RPMI8226 (cell line): Measurements from ENCODE around the gene BASP1.
"Not testable (repeated sequence)": the region's sequence is repeated elsewhere in the genome, so short reads cannot be mapped to it uniquely, and the experiment has no call there.

ENCODE experiments used
- DNase-seq: peaks from one replicate; pipeline ENCODE4 v3.0.0-alpha.2; 2015

BASP1 gene

DNA sequence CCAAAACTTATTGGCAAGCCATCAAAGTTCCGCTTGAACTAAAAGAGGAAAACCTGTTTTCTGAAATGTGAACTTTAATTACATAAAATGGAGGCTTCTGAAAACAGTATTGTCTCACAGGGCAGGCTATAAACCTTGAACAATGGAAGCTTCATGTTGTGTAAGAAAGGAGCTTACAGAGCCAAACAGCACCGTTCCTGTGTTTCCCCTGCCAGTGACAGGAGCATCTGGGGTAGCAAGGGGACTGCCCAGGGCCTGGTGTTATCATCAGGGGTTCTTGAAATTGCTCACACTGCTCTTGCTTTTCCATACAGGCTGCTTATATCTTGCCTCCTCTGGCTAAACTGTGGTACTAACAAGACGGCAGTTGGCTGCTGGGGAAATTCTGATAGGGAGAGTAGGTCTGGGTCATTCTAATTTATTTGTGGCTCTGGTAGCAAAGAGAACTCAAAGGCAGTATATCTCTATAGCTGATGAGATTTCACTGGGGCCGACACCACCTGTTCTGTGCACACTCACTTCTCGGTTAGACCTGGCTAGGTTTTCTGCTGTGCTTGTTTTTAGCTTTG is 40.4 kb downstream of the BASP1 start:
- no peak for DNase-seq

DNA sequence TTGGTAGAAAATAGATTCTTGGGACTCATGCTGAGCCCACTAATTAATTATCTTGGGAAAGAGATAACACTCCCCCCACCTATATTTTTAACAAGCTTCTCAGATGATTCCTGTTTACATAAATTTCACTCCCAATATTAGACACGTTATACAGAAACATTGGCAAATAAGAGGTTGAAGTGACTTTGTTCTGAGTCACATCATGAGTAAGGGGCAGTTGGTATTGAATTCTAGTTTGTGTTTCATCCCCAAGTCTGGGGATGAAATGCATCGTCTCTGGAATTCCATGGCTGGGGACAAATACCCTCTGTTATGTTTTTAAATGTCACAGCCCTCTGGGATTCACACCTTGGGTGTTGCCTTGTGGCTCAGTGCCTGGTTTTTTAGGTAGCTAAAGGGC is 41.0 kb downstream of the BASP1 start:
- DNase-seq, result no peak

DNA sequence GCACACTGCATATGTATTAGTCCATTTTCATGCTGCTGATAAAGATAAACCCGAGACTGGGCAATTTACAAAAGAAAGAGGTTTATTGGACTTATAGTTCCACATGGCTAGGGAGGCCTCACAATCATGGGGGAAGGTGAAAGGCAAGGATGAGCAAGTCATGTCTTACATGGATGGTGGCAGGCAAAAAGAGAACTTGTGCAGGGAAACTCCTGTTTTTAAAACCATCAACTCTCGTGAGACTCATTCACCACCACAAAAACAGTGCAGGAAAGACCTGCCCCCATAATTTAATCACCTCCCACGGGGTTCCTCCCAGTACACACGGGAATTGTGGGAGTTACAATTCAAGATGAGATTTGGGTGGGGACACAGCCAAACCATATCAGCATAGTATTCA is 41.6 kb downstream of the BASP1 start:
- not testable (repeated sequence) for DNase-seq

DNA sequence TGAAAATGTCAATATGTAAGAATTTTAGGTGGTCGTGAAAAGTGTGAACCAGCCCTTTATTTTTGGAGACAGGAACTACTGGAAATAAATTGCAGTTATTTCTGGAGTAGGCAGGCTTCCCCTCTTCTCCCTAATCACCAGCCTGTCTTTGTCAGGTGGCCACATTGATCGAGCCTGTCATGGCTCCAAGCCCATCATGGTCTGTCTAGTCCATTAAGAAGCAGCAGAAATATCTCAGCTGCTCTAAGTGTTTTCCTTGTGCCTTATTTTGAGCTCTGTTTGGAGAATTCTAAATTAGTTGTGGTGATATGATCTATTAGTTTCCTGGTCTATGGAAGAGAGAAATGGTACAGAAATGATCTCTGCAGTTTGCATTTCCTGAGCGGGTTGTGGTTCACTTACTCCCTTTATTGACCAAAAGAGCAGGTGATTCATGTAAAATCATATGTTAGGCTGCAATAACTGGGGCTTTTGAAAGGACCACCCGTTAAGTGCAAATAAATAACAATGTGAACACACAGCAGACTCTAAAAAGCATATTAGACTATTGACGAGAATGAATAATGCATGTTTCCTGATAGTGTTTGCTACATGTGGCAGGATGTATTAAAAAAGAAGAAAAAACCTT is 42.3 kb downstream of the BASP1 start:
- no peak for DNase-seq

DNA sequence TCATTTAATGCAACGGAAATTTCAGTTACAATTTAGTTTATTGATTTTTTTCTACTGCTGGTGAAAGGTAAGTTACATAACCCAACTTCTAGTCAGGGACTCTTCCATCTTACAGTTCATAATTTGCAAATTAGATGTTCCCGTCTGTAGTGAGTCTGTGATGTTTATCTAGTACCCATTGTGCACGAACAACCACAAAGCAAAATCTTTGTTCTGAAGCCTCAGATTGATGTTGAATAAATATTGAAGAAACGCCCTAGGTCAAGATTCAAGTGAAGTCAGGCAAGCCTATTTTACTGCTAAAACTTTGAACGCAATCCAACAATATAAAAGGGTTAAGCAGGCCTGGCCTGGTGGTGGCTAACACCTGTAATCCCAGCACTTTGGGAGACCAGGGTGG is 43.1 kb downstream of the BASP1 start:
- DNase-seq, result no peak

DNA sequence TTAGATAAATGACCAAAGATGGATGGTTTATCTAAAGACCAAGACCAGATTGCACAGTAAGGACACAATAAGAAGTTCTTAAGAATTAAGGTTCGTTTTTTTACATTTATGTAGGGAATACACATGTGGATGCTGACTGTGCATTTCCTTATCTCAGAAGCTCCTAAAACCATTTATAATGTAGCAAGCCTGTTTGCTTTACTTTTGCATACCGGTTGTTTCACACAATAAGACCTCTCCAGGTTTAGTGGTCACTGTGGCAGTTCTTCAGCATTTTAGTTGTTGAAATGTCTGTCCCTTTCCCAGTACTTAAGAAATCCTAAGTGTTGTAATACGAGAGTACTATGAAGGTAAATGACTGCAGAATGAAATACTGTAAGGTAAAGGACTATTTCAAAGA is 43.6 kb downstream of the BASP1 start:
- no peak for DNase-seq

DNA sequence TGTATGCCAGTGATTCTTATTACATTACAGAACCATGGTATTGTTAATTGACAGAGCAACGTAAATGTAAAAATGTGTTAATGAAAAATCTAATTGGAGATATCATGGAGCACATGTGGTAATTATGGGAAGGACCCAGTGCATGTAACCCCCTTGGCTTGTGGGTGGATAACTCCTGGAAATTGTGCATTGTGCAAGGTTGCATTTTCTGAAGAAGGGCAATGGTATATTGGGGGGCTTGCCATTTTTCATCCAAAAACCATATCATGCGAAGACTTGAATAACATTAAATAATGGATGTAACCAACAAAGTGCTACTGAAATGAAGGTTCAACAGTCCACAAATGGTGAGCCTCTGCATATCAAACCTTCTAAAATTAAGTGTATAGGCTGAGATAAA is 47.6 kb downstream of the BASP1 start:
- DNase-seq, result no peak

DNA sequence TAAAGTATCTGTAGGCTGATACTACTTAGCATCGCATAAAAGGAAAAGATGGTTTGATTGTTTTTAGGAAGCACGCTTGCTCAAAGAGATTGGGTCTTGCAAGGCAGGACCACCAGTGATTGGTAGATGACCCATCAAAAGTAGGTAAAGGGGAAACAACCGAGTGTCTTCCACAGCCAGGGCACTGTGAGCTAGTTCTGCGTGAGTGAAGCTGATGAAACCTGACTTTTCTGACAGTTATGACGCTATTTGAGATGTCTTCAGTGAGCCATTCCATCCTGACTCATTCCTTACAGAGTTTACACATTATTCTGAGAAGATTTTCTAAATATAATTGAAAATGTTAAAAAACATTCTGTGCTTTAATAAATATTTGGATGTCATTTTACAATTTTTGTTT is 49.7 kb downstream of the BASP1 start:
- DNase-seq, result no peak

DNA sequence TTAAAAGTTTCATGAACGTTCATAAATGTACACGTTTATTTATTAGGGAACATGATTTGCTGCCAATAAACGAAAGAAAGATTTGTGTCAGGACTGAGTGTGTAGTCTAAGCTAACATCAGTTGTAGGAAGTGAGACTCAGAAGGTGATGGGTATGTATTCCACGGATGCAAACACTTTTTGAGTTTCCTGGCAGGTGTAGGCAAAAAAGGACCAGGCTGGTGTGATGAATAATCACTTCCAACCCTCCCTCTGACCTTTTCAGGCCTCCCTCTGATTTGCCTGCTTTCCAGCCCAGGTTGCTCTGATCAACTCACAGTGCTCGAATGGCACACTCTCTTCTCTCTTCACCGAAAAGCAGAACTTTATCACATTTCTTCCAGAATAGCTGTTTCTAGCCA is 51.8 kb downstream of the BASP1 start:
- DNase-seq, result peak; percentile 32

DNA sequence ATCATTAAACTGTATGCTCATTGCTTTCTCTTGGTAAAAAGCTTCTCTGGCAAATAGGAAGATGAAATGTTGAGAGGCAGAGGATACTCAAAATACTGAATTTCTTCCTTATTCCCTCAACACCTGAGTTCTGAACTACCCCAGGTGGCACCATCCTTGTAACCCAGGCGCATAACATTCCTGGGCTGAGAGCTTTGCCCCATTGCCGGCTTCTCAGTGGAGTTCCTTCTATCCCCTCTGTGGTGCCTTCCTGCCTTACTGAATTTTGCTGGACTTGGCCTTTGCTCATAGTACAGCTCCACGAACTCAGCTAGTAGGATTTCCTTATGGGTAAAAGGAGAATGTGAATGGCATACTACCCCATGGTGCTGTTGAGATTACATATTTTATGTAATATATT is 54.7 kb downstream of the BASP1 start:
- DNase-seq, result no peak

DNA sequence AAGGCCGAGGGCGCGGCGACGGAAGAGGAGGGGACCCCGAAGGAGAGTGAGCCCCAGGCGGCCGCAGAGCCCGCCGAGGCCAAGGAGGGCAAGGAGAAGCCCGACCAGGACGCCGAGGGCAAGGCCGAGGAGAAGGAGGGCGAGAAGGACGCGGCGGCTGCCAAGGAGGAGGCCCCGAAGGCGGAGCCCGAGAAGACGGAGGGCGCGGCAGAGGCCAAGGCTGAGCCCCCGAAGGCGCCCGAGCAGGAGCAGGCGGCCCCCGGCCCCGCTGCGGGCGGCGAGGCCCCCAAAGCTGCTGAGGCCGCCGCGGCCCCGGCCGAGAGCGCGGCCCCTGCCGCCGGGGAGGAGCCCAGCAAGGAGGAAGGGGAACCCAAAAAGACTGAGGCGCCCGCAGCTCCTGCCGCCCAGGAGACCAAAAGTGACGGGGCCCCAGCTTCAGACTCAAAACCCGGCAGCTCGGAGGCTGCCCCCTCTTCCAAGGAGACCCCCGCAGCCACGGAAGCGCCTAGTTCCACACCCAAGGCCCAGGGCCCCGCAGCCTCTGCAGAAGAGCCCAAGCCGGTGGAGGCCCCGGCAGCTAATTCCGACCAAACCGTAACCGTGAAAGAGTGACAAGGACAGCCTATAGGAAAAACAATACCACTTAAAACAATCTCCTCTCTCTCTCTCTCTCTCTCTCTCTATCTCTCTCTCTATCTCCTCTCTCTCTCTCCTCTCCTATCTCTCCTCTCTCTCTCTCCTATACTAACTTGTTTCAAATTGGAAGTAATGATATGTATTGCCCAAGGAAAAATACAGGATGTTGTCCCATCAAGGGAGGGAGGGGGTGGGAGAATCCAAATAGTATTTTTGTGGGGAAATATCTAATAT is 58.1 kb downstream of the BASP1 start:
- DNase-seq, result no peak

DNA sequence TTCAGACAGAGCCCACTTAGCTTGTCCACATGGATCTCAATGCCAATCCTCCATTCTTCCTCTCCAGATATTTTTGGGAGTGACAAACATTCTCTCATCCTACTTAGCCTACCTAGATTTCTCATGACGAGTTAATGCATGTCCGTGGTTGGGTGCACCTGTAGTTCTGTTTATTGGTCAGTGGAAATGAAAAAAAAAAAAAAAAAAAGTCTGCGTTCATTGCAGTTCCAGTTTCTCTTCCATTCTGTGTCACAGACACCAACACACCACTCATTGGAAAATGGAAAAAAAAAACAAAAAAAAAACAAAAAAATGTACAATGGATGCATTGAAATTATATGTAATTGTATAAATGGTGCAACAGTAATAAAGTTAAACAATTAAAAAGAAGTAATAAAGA is 59.0 kb downstream of the BASP1 start:
- no peak for DNase-seq

DNA sequence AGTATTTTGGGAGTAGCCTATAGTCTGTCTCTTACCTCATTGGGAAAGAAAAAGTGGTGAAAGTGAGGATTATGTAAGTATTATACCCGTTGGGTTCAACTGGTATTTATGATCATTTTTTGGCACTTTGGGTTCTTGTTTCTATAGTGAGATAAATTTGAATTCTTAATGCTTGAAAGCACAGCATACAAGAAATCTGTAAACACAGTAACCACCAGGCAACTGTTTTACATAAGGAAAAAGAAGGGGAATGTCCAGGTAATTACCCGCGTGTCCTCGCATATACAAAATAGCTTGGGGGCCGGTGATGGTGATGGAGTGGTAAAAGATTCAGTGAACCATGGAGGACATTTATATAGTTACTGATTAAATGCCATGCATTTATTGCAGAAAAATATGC is 60.5 kb downstream of the BASP1 start:
- DNase-seq, result no peak

DNA sequence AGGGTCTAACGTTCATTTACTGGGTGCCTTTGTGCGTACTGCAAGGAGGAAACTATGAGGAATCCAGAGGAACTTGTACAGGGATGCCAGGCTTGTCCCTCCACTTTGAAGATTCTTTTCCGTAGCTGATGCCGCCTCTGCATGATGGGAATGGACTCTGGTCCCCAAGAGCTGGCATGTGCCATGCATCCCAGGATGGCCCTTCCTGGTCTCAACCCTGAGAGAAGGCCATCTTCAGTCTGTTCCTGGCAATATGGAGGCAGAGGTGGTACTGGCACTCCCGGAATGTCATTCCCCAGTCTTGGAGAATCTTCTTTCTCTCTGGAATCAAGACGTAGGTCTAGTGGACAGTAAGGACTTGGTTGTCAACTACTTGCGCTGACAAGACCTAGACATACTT is 61.5 kb downstream of the BASP1 start:
- no peak for DNase-seq

DNA sequence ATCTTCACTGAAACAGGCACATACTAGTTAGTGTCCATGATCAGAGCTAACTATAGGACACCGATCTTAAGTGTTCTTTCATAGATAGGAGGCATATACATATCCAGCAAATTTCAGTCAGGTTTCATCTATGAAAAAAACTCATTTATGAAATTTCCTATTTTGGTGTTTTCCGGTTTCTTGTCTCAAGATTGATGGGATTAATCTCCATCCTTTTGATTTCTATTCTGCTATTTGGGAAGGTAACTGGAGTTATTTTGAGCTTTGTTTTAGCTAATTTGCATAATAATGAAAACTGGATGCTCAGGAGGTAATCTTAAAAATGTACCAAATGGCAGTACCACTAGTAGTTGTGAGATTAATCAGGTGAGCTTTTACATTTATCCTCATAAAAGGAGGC is 62.1 kb downstream of the BASP1 start:
- no peak for DNase-seq

DNA sequence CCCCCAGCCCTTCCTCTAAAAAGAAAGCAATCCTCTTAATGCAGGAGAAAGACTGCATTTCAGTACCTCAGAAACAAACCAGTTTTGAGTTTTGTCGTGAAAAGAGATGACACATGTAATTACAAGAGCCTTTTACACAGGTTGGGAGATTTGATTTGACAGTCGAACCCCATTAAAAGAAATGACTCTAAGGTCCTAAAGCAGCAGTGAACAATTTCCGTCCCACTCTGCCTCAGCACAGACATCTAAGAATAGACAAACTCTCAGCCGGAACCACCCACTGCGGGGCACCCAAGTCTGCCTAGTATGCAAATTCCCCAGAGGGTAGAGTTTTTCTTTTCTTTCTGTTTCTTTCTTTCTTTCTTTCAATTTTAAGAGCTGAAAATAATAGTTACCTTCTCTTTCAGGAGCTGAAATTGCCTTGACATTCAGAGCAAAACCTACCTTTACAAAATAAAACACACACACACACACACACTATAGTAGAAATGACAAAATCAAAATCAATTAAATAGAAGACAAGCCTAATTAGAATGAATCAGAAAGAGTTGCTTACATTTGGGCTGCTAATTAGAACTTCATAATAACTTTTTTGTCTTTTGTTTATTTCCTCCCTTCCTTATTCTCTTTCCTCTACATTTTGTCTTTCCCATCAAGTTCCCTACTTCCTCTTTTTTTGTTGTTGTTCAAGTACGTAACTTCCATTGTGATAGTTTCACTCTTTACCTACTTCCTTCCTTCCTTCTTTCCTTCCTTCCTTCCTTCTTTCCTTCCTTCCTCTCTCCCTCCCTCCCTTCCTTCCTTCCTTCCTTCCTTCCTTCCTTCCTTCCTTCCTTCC is 65.1 kb downstream of the BASP1 start:
- DNase-seq, result peak; percentile 16

DNA sequence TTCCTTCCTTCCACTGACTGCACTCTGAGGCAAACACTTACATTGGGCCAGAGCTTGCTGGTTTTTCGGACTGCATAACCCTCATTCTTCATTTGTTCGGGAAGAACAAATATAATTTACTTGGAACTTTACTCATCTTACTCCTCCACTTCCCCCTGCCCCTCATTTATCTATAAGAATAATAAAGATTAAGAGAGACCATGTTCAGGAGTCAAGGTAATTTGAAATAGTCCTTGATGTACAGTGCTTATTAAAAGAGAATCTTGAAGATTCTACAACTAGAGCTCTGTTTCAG is 65.6 kb downstream of the BASP1 start:
- no peak for DNase-seq

DNA sequence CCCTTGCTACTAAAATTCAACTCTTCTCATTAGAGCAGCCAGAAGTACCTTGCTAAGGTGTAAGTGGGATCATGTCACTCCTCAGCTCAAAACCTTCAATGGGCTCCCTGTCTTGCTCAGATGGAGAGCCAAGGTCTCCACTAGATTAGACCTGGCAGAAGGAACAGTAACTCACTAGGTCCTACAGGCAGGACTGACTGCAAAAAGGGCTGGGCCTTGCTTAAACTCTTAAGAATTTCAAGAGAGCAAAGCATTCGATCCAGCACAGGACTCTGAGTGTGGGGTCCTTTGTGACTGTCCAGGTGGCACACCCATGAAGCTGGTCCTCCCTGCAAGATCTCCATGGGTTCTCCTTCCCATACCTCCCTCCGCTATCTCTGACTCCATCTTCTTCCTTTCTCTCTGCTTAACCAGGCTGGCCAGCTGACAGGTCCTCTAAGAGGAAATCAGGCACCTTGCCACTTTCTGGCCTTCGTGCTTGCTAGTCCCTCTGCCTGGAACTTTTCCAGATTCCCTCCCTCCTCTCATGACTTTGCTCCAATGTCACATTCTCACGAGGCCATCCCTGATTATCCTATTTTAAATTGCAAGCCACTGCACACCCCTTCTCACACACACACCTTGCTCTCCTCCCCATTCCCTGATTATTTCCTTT is 70.2 kb downstream of the BASP1 start:
- DNase-seq, result no peak

DNA sequence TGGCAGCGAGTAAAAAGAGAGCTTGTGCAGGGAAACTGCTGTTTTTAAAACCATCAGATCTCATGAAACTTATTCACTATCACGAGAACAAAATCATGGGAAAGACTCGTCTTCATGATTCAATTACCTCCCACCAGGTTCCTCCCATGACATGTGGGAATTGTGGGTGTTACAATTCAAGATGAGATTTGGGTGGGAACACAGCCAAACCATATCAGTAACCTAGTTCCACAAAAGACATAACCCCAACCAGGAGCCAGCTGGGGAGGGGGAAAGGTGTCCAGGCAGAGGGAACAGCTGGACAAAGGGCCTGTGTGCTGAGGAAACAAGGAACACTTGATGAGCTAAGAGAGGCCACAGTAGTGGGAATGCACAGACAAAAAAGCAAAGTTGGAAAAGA is 71.1 kb downstream of the BASP1 start:
- no peak for DNase-seq

DNA sequence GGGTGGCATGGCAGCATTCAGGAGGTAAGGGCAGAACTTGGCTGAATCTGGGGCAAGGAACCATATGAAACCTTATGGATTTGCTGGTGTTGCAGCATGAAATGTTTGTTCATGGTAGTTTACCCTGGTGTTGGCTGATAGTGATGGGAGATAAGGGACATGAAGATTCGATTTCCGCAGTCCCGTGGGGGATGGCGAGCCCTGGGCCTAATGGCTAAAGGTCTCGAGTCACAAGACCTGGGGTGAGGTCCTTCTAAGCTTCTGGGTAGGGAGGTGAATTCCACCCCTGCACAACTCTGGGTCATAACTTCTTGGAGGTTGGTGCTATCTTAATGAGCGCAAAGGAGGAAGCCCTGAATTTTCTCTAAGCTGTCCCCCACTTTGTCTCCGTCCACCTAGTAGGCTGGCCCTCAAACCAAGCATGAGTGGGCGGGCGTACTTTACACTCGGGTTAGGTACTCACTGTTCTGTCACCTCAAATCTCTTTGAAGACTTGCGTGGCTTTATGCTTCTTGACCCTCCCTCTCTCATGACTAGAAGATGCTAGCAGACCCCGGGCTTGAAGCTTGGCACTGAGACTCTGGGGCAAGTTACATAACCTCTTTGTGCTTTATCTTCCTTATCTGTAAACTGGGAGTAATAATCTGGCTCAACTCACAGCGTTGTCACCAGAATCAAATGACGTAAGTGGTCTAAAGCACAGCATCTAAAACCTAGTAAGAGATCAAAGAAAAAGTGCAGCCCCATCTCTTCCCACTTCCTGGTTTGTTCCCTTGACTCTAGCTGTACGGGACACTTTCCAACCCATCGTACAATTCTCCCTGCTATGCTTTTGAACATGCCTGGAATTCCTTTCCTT is 72.5 kb downstream of the BASP1 start:
- no peak for DNase-seq

DNA sequence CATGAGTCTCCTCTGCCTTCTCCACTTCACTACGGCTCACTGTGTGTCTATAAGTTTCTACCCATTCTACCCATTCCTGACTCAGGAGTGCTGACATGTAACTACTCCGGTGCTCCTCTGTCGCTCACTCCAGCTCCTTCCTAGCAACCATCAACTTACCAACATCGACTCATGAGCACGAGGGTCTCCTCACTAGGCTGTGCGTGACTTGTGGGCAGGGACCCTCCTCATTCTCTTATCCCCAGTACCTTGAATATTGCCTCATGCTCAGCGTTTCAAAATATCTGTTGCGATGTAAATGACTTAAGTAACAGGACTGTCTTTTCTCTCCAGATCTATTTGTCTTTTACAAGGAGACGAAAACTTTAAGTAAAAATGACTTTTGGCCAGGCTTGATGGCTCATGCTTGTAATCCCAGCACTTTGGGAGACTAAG is 73.1 kb downstream of the BASP1 start:
- DNase-seq, result no peak

DNA sequence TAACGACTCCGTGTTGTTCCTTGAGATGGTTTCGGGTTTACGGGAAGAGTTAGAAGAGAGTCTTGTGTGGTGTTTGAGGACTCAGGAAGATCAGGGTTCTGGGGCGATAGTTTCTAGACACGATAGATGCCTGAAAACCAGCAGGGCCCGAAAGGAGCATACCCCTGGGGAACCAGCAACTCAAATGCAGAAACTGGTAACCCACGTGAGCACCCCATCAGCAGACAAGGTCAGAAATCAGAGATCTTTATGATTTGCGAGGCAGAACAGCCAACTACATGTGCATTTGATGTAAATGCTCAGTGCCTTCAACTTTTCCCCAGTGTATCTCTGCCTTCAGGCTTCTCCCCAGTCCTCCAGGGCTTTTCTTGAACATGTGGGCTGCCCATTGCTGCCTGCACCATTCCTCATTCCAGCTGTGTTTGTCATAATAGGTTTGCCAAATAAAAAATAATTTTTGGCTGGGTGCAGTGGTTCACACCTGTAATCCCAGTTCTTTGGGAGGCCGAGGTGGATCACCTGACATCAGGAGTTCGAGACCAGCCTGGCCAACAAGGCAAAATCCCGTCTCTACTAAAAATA is 75.1 kb downstream of the BASP1 start:
- DNase-seq, result no peak
